Measurements from ENCODE around the gene UNC93B1.
A peak's percentile ranks its signal among the peaks of the same experiment; 100 is the strongest.

The UNC93B1 gene, protein sequence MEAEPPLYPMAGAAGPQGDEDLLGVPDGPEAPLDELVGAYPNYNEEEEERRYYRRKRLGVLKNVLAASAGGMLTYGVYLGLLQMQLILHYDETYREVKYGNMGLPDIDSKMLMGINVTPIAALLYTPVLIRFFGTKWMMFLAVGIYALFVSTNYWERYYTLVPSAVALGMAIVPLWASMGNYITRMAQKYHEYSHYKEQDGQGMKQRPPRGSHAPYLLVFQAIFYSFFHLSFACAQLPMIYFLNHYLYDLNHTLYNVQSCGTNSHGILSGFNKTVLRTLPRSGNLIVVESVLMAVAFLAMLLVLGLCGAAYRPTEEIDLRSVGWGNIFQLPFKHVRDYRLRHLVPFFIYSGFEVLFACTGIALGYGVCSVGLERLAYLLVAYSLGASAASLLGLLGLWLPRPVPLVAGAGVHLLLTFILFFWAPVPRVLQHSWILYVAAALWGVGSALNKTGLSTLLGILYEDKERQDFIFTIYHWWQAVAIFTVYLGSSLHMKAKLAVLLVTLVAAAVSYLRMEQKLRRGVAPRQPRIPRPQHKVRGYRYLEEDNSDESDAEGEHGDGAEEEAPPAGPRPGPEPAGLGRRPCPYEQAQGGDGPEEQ

DNA sequence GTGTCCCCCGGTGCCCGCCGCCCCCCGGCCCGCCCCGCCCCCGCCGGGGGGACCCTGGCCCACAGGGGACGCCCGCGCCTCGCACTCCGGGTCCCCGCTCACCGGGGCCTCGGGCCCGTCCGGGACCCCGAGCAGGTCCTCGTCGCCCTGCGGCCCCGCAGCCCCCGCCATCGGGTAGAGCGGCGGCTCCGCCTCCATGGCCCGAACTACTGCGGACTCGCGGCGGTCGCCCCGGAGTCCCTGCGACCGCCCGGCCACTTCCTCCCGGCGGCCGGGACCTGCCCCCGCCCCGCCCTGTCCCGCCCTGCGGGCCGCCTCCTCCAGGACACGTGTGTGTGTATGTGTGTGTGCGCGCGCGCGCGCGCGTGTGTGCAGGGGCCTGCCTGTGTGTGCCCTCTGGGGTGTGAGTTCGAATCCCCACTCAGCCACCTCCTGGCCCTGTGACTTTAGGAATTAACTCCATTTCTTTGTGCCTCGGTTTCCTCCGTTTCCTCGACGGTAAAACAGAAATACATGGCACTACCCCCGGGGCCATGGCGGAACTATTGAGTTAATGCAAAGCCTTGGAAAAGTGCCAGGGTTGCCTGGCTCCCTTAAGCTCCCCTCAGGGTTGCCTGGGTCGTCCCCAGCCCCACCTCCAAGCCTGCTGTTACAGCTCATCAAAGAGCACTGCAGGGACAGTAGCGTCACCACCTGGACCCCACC, at the start of gene UNC93B1:
Gene UNC93B1, minus strand, starts transcription at position 252 of the 705 bp plus-strand sequence. Its CDS starts 54 bp downstream, at position 198.
- DNase-seq, result peak; percentile 38

DNA sequence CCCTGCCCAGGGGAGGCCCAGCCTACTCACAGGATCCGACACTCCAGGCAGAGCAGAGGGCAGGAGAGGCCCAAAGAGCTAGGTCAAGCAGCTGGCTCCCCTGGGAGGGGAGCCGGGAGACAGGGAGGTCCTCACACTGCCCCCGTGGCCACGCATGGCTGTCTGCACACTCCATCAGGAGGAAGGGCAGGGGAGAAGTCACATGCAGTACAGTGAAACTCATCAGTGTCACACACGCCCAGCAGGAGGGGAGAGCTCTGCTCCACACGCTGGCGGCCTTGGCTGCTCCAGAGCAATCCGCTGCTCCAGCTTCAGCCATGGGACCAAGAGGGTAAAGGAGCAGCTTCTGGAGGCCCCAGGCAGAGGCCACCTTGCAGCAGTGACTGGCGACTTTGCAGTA, 49.2 kb upstream of the UNC93B1 start:
- no peak for DNase-seq

DNA sequence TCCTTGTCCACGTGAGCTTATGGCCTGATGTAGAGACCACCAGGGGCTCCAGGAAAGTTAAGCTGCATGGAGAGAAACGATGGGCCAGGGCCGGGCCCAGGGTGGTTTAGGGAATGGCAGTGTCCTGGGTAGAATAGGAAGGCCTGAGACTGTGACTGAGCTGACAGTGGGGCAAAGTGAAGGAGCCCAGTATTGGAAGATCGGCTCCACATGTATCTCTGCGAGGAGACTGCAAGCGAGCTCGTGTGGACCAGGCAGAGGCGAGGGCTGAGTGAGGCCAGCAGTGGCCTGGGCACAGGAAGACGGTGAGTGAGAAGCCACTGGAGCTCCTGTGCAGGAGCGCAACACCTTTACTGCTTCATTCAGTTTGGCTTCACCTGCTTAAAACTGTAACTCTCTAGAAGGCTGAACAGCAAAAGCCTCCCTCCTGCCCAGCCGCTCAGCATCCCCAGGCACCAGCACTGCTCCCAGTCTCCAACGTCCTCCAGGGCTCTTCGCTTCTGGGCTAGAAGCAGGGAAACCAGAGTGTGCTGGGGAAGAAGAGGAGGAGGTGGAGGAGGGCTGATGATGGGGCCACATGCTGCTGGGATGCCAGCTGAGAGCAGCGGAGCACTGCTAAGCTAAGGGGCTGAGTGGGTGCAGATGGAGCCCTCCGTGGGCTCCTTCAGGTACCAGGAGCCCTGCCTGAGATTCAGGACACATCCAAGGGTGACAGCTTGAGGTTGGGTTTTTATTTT, 48.4 kb upstream of the UNC93B1 start:
- DNase-seq, result no peak

DNA sequence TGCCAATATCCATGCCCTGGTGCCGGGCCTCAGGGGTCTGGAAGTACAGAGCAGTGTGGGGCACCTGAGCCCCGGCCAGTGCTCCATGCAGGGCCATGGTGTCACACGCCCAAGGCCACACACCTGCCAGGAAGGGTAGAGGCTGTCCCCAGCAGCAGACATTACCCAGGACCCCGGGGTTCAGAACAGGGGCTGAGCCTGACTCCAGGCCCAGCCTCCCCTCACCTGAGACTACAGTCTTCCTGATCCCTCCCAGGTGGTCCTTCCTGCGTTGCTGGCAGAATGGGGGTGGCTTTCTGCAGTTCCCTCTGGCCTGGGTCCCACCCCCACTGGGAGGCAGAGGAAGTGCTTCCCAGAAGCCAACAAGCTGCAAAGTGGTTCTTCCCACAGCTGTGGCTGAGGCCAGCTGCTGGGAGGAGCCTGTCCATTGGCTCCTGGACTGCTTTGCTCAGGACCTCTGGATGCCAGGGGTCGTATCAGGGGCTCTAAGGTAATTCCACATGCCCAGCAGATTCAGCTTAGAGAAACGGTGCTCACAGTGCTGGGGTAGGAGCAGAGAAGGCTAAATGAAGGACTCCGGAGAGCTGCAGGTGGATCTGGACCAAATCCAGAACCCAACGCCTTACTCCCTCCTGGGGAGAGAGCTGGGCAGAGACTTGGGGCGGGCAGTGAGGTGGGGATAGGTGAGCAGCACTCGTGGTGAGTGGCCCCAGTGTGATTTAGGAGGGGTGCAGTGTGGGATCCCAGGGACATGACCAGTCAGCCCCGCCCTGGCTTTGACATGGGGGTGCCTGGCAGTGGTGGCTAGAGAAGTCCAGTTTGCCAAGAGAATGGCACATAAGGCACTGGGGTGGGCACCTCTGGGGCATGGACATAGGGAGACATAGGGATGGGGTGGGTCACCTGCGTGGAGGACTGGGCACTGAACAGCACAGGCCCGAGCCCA, 47.6 kb upstream of the UNC93B1 start:
- no peak for DNase-seq

DNA sequence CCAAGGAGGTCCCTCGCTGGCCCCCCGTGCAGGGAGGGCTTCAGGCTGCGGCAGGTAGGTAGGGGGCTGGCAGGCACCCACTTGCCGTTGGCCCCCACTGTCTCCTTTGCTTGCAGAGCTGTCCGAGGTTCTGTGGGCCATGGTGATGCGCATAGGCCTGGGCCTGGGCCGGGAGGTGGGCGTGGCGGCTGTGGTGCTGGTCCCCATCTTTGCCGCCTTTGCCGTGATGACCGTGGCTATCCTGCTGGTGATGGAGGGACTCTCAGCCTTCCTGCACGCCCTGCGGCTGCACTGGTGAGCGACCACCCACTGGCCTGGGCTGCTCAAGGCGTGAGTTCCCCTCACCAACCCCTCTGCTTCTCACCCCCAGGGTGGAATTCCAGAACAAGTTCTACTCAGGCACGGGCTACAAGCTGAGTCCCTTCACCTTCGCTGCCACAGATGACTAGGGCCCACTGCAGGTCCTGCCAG, 46.5 kb upstream of the UNC93B1 start:
- DNase-seq, result no peak

DNA sequence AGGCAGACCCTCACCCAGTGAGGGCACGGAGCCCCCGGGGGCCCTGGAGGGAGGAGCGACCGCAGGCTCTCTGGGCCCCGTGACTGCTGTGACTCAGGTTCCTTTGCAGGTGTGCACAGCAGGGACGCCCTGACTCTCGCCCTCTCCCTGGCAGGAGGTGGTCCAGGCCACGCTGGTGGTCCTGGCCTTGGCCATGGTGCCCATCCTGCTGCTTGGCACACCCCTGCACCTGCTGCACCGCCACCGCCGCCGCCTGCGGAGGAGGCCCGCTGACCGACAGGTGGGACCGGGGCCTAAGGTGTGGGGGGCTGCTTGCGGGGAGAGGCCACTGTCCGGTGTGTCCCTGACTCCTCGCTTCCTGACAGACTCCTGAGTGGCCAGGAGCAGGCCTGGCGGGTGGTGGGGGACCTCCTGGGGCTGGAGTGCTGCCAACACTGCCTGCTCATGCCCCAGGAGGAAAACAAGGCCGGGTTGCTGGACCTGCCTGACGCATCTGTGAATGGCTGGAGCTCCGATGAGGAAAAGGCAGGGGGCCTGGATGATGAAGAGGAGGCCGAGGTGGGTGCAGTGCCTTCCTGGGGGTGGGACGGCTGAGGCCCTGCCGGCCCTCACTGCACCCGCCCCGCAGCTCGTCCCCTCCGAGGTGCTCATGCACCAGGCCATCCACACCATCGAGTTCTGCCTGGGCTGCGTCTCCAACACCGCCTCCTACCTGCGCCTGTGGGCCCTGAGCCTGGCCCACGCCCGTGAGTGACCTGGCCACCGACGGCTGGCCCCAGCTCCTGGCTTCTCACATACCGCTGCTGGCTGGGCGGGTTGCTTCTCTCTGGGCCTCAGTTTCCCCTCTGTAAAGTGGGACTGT, 45.8 kb upstream of the UNC93B1 start:
- no peak for DNase-seq

DNA sequence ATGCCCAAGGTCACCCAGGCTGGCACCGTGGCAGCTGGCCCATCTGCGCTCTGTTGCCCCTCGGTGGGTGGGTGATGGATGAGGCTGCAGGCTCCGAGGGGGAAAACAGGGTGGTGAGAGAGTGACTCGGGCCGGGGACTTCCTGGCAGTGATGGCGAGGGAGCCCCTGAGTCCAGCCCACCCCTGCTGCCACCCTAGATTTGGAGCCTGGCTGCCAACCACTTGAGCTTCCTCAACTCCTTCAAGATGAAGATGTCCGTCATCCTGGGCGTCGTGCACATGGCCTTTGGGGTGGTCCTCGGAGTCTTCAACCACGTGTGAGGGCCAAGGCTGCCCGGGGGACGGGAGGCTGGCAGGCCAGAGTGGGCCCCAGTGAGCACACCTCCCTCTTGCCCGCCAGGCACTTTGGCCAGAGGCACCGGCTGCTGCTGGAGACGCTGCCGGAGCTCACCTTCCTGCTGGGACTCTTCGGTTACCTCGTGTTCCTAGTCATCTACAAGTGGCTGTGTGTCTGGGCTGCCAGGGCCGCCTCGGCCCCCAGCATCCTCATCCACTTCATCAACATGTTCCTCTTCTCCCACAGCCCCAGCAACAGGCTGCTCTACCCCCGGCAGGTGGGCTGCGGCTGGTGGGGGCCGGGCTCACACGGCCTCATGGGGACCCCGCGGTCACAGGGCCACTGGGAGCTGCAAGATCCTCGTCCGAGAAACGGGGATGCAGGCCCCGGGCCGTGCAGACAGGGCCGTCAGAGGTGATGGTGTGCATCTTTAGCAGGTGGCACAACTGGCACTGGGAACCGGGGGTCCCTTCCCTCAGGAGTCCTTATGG, 45.0 kb upstream of the UNC93B1 start:
- no peak for DNase-seq

DNA sequence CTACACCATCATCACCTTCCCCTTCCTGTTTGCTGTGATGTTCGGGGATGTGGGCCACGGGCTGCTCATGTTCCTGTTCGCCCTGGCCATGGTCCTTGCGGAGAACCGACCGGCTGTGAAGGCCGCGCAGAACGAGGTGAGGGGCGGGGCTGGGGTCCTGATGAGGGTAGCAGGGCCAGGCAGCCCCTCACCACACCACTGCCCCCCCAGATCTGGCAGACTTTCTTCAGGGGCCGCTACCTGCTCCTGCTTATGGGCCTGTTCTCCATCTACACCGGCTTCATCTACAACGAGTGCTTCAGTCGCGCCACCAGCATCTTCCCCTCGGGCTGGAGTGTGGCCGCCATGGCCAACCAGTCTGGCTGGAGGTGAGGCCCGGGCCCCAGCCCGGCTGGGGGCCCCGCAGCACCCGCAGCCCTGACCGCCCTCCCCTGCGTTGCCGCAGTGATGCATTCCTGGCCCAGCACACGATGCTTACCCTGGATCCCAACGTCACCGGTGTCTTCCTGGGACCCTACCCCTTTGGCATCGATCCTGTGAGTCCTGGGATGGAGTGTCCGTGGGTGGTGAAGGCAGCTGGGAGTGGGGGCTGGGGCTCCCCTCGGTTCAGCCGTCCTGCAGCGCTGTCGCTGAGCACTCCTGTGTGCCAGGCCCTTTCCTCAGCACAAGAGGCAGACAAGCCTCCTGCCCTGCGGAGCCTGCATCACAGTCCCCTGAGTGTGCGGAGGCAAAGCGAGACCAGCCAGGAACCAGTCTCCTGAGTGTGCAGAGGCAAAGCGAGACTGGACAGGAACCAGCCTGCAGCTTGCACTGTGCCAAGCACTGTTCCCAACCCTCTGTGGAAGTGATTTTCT, 43.8 kb upstream of the UNC93B1 start:
- no peak for DNase-seq

DNA sequence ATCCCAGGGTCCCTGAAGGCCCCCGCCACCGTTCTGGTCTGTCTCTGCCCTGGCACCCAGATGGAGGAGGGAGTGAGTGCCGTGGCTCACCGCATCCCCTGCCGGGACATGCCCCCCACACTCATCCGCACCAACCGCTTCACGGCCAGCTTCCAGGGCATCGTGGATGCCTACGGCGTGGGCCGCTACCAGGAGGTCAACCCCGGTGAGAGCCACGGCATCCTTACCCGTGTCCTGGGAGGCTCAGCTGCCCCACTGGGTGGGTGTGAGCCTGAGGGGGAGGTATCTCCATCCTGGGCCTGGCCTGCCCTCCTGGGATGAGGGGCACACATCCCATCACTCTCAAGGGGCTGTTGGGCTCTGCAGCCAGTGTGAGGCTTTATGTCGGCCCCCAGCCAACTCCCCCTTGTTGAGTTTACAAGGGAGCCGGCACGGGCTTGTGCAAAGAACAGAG, 41.0 kb upstream of the UNC93B1 start:
- no peak for DNase-seq

DNA sequence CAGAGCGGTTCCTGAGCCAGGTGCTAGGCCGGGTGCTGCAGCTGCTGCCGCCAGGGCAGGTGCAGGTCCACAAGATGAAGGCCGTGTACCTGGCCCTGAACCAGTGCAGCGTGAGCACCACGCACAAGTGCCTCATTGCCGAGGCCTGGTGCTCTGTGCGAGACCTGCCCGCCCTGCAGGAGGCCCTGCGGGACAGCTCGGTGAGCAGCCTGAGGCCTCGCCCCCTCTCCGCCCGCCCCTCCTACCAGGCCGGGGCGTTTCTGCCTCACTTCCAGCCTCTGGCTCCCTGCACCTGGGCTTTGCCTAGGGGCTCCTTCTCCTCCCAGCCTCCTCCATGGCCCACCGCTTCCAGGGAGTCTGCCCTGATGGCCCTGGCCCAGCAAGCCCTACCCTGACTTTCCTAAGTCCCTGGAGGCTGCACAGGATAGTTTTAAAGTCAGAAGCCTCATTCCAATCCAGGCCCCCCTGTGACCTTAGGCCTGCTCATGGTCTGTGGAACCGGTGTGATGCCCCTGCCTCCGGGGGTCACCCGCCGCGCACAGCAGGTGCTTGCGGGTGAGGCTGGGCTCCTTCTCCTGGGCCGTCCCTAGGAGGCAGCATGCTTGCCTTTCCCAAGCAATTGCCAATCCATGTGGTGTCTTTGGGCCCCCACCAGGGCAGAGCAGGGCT, 40.4 kb upstream of the UNC93B1 start:
- no peak for DNase-seq

DNA sequence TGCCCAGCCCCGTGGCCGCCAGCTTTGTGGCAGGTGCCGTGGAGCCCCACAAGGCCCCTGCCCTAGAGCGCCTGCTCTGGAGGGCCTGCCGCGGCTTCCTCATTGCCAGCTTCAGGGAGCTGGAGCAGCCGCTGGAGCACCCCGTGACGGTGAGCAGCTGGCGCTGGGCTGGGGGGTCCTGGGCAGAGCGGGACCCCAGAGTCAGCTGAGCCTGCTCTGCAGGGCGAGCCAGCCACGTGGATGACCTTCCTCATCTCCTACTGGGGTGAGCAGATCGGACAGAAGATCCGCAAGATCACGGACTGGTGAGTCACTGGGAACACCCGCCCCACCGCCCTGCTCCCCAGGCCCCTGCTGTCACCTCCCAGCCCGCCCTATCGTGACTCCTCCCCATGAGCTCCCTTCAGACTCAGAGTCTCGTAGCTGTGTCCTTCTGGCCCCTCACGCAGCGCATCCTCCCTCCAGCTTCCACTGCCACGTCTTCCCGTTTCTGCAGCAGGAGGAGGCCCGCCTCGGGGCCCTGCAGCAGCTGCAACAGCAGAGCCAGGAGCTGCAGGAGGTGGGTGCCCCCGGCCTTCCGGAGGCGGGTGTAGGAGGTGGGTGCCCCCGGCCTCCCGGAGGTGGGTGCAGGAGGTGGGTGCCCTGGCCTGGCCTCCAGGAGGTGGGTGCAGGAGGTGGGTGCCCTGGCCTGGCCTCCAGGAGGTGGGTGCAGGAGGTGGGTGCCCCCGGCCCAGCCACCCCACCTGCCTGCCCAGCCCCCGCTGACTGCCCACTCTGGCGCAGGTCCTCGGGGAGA, 39.6 kb upstream of the UNC93B1 start:
- no peak for DNase-seq

DNA sequence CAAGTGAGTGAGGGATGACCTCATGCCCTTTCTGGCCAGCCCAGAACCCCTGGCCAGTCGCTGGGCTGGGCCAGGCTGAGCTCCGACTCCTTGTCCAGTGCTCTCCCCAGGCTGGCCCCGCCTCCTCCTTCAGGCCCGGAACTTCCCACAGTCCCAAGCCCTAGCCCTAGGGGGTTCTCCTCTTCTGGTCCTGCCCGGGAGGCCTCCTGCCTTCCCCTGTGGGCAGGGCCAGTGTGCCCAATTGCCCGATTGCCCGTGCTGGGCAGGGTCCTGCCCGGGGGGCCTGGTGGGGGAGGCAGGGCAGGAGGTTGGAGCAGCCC, 39.1 kb upstream of the UNC93B1 start:
- DNase-seq, result no peak

DNA sequence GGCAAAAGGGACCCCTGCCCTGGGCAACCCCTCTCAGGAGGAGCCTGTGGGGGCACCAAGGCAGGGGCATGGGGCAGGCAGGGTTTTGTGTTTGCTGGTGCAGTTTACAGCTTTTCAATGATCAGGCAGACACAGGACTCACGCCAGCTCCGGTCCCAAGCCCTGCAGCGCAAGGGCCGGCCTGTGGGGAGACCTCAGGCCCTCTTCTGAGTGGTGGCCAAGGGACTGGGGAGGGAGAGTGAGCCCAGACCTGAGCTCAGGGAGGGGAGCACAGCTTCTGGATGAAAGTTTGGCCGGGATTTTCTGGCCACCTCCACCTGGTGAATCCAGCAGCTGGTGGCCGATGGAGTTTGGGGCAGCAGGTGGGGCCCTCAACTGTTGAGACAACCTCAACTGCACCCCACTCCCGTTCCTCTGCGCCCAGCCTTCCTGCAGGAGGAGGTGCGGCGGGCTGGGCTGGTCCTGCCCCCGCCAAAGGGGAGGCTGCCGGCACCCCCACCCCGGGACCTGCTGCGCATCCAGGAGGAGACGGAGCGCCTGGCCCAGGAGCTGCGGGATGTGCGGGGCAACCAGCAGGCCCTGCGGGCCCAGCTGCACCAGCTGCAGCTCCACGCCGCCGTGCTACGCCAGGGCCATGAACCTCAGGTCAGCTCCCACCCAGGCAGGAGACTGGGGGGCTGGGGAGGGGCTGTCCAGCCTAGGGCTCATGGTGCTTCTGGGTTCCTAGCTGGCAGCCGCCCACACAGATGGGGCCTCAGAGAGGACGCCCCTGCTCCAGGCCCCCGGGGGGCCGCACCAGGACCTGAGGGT, 38.5 kb upstream of the UNC93B1 start:
- no peak for DNase-seq

DNA sequence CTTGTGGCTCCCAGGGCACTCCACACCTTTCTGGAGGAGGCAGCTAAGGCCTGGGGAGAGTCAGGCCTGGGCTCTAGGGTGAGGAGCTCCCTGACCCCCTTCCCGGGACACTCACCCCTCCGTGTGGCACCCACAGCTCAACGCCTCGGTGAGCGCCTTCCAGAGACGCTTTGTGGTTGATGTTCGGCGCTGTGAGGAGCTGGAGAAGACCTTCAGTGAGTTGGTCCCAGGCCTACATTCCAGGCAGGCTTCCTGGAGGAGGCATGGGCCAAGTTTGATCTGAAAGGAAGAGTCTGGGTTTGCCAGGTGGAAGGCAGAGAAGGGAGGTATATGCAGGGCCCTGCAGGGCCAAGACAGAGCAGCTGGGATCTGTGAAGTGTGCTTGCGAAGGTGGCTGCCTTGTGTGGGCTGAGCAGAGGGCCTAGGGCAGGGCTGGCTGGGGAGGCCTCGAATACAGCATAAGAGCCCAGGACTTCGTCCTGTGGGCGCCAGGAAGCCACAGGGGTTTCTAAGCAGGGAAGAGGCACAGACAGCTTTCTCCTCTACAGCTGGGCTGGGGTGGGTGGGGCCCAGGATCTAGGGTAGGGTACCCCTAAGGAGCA, 37.8 kb upstream of the UNC93B1 start:
- DNase-seq, result no peak

DNA sequence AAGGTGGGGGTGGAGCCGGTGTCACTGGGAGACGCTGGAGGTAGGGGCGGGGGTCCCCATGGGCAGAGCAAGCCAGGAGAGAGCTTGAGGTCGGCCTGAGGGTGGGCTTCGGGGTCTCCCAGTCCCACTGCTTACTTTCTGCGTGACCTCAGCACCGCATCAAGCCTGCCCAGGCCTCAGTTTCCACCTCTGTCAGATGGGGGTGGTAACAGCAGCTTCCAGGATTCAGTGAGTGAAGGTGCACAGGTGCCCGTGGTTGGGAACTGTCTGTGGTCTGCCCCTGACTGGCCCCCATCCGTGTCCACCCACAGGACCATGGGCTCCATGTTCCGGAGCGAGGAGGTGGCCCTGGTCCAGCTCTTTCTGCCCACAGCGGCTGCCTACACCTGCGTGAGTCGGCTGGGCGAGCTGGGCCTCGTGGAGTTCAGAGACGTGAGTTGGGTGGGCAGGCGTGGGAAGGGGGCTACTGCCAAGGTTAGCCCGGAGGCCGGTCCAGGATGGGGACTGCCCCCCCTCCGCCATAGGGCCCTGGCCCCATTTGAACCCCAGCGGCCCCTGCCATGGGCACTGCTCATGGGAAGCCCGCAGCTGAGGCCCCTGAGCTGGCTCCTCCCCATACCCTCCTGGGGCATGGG, 37.2 kb upstream of the UNC93B1 start:
- DNase-seq, result no peak

All from NCI-H748 treated with DMSO at 0.1 percent for 48 hours (cell line).